Fibroblast of skin of left biceps (primary cell): ENCODE data around the gene LCN6.
"Not testable (repeated sequence)": the region's sequence is repeated elsewhere in the genome, so short reads cannot be mapped to it uniquely, and the experiment has no call there.

Experiments
- DNase-seq, 2 experiments: peaks; one replicate each; pipeline ENCODE4 v3.0.0-alpha.2; 2013; ENCODE audit warnings: low read depth in 2 of 2

LCN6 gene

GRCh38 chr9:136784249-136784996 lies 36.1 kb upstream of the LCN6 start:
- no peak for DNase-seq

- no peak for DNase-seq
These were observed 34.1 kb upstream of the LCN6 start for GRCh38 chr9:136782452-136782851.

GRCh38 chr9:136779808-136780207 lies 31.5 kb upstream of the LCN6 start:
- no peak for DNase-seq

GRCh38 chr9:136777359-136777758 lies 29.0 kb upstream of the LCN6 start:
- DNase-seq = no peak

GRCh38 chr9:136776947-136777346 lies 28.6 kb upstream of the LCN6 start:
- DNase-seq = no peak

GRCh38 chr9:136775191-136775590 lies 26.9 kb upstream of the LCN6 start:
- DNase-seq = no peak

- DNase-seq = no peak
These were observed 26.2 kb upstream of the LCN6 start for GRCh38 chr9:136774416-136775045.

GRCh38 chr9:136773386-136774044 lies 25.2 kb upstream of the LCN6 start:
- no peak for DNase-seq

- DNase-seq = no peak
These were observed 23.6 kb upstream of the LCN6 start for GRCh38 chr9:136771907-136772415.

- DNase-seq = no peak
These were observed 21.4 kb upstream of the LCN6 start for GRCh38 chr9:136769710-136770191.

- not testable (repeated sequence) for DNase-seq
These were observed 18.2 kb upstream of the LCN6 start for GRCh38 chr9:136766410-136767120.

GRCh38 chr9:136765745-136766409 lies 17.6 kb upstream of the LCN6 start:
- DNase-seq = not testable (repeated sequence)

- DNase-seq = no peak
These were observed 16.7 kb upstream of the LCN6 start for GRCh38 chr9:136765041-136765440.

GRCh38 chr9:136764301-136764891 lies 16.1 kb upstream of the LCN6 start, which contains the start of gene LCN15:
LCN15 (minus strand) TSS chr9:136764518; CDS start chr9:136764488, 30 bp downstream.
- no peak for DNase-seq

GRCh38 chr9:136763649-136764035 lies 15.3 kb upstream of the LCN6 start:
- no peak for DNase-seq

- no peak for DNase-seq
These were observed 14.8 kb upstream of the LCN6 start for GRCh38 chr9:136762915-136763648.

GRCh38 chr9:136762221-136762691 lies 13.9 kb upstream of the LCN6 start:
- no peak for DNase-seq

GRCh38 chr9:136761545-136761981 lies 13.2 kb upstream of the LCN6 start:
- no peak for DNase-seq

- DNase-seq = not testable (repeated sequence)
These were observed 12.7 kb upstream of the LCN6 start for GRCh38 chr9:136760834-136761544.
